Calu3 (cell line): ENCODE measurements around the gene SERPINB5. TPM values are rescaled to one million over a fixed set of nuclear protein-coding genes. Genes with fewer than 3 reads are reported as not detected.

Experiments
- Bru-seq: library from RNA; stranded (reverse); fragments of 400-500 nt; gene quantifications from one replicate; lab custom pipeline; 2021; lab: Mats Ljungman, UMichigan
- BruChase-seq, 2 experiments: library from RNA; stranded (reverse); fragments of 400-500 nt; gene quantifications; one replicate each; lab custom pipeline; 2021; lab: Mats Ljungman, UMichigan
- BruUV-seq: library from RNA; stranded (reverse); fragments of 400-500 nt; replicated peaks from 2 replicates; lab custom pipeline; 2021; lab: Mats Ljungman, UMichigan
- CTCF ChIA-PET: fragments of 300-600 bp; sonication (Branson Sonifier 250); formaldehyde crosslinking; loops from one replicate; lab custom pipeline; 2022; ENCODE audit warnings: antibody characterized with exemption; lab: Charles Lee
- DNase-seq: peaks from one replicate; pipeline ENCODE4 v3.0.0; 2022
- H3K27ac Mint-ChIP-seq: one replicate; pipeline ENCODE4 v1.8.0; 2022; ENCODE audit warnings: mixed read lengths; ENCODE audit not compliant: unreplicated experiment
- H3K27me3 Mint-ChIP-seq: one replicate; pipeline ENCODE4 v1.8.0; 2022; ENCODE audit warnings: mixed read lengths; ENCODE audit not compliant: unreplicated experiment
- H3K36me3 Mint-ChIP-seq: one replicate; pipeline ENCODE4 v1.8.0; 2022; ENCODE audit warnings: mild to moderate bottlenecking, moderate library complexity, mixed read lengths; ENCODE audit not compliant: insufficient read depth, unreplicated experiment
- H3K4me1 Mint-ChIP-seq: one replicate; pipeline ENCODE4 v1.8.0; 2022; ENCODE audit warnings: mild to moderate bottlenecking, low read depth, mixed read lengths; ENCODE audit not compliant: unreplicated experiment
- H3K4me3 Mint-ChIP-seq: one replicate; pipeline ENCODE4 v1.8.0; 2022; ENCODE audit warnings: mild to moderate bottlenecking, low read depth, moderate library complexity, mixed read lengths; ENCODE audit not compliant: unreplicated experiment
- H3K9me3 Mint-ChIP-seq: one replicate; pipeline ENCODE4 v1.8.0; 2022; ENCODE audit warnings: low read depth, mixed read lengths; ENCODE audit not compliant: unreplicated experiment
- intact Hi-C: fragments of 100-400 bp; cut with micrococcal nuclease; formaldehyde crosslinking; loops from one replicate; pipeline ENCODE4 v1.10.0; 2022; ENCODE audit not compliant: unreplicated experiment
- long read RNA-seq: library from polyadenylated mRNA; stranded (forward); transcript quantifications from one replicate; pipeline ENCODE4 v2.0.0, GENCODE V29; 2022
- total RNA-seq: library from RNA; stranded (reverse); gene quantifications from 2 replicates; pipeline ENCODE4 v1.2.3, GENCODE V29; 2022
- TF ChIP-seq, protein P1 (sequence below): fragments of 200-600 bp; IDR thresholded peaks from one replicate; pipeline ENCODE4 v1.8.0; 2022; ENCODE audit warnings: antibody characterized with exemption; ENCODE audit not compliant: unreplicated experiment

Gene SERPINB5
- total RNA-seq (34.0 and 34.1 TPM in 2 replicates), Bru-seq, nascent RNA (percentile 78 among the genes with signal in this experiment), BruChase-seq, experiment 1, labeled RNA remaining after a 6-hour chase (percentile 77 among the genes with signal in this experiment), BruChase-seq, experiment 2, labeled RNA remaining after a 2-hour chase (percentile 71 among the genes with signal in this experiment)
- long read RNA-seq, transcript SERPINB5-201 (7 exons, 2,783 nt) = major isoform, 99 of 107 reads
- long read RNA-seq, partial matches to known transcripts = 2 of 107 reads
- long read RNA-seq, other reads (novel, unspliced or antisense) = 6 of 107 reads

GRCh38 chr18:63476668-63477067 is at the start of gene SERPINB5:
Gene SERPINB5 (plus strand): TSS chr18:63476958. CDS start chr18:63484429, 7,471 bp downstream.
- no peaks in the 10 kb centered on the region for H3K9me3 Mint-ChIP-seq
- H3K27ac Mint-ChIP-seq = peak within 1 kb of the TSS; percentile 67
- BruUV-seq = no TSS peak
- DNase-seq = peak; percentile 96
- CTCF ChIA-PET = interaction anchor here (1.5 kb wide), 1 partner anchor 37 kb away, joined by 6 read pairs; no protein-coding TSS in a partner anchor
- peak within 1 kb of the TSS; percentile 84 for H3K4me3 Mint-ChIP-seq
- no peaks in the 10 kb centered on the region for H3K27me3 Mint-ChIP-seq
- TF ChIP-seq, protein P1, sequence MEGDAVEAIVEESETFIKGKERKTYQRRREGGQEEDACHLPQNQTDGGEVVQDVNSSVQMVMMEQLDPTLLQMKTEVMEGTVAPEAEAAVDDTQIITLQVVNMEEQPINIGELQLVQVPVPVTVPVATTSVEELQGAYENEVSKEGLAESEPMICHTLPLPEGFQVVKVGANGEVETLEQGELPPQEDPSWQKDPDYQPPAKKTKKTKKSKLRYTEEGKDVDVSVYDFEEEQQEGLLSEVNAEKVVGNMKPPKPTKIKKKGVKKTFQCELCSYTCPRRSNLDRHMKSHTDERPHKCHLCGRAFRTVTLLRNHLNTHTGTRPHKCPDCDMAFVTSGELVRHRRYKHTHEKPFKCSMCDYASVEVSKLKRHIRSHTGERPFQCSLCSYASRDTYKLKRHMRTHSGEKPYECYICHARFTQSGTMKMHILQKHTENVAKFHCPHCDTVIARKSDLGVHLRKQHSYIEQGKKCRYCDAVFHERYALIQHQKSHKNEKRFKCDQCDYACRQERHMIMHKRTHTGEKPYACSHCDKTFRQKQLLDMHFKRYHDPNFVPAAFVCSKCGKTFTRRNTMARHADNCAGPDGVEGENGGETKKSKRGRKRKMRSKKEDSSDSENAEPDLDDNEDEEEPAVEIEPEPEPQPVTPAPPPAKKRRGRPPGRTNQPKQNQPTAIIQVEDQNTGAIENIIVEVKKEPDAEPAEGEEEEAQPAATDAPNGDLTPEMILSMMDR = no peak
- intact Hi-C loops = no loop called here
- peaks cover 18% of the 10 kb centered on the region for H3K36me3 Mint-ChIP-seq
- H3K4me1 Mint-ChIP-seq = peaks cover 40% of the 10 kb centered on the region

GRCh38 chr18:63427558-63427957 is 49.2 kb upstream of the SERPINB5 start:
- Mint-ChIP-seq H3K27me3 (no peaks in the 10 kb centered on the region), H3K27ac (peak overlapping the region; percentile 83), H3K9me3 (no peaks in the 10 kb centered on the region), H3K4me1 (peaks cover 24% of the 10 kb centered on the region), H3K36me3 (peaks cover 15% of the 10 kb centered on the region), H3K4me3 (no peak overlapping the region)
- CTCF ChIA-PET = interaction anchor here (0.8 to 1.3 kb wide), 3 partner anchors 10 to 17 kb away, joined by 3 to 22 read pairs (median 3); no protein-coding TSS in a partner anchor
- no TSS peak for BruUV-seq
- intact Hi-C loops = no loop called here
- TF ChIP-seq, protein P1 = no peak
- peak; percentile 73 for DNase-seq

- no TSS peak for BruUV-seq
- Mint-ChIP-seq H3K4me1 (peaks cover 9% of the 10 kb centered on the region), H3K4me3 (no peak overlapping the region), H3K9me3 (no peaks in the 10 kb centered on the region), H3K27ac (no peak overlapping the region), H3K27me3 (no peaks in the 10 kb centered on the region), H3K36me3 (no peaks in the 10 kb centered on the region)
- TF ChIP-seq, protein P1 = no peak
- DNase-seq = no peak
- CTCF ChIA-PET = interaction anchor here (0.6 to 0.7 kb wide), 2 partner anchors 16 to 42 kb away, joined by 4 read pairs; no protein-coding TSS in a partner anchor
- intact Hi-C loops = no loop called here
Observed at GRCh38 chr18:63430526-63430925, 46.2 kb upstream of the SERPINB5 start.

GRCh38 chr18:63431180-63431579 is 45.6 kb upstream of the SERPINB5 start:
- peaks cover 9% of the 10 kb centered on the region for H3K4me1 Mint-ChIP-seq
- BruUV-seq = no TSS peak
- no peaks in the 10 kb centered on the region for H3K36me3 Mint-ChIP-seq
- no peaks in the 10 kb centered on the region for H3K27me3 Mint-ChIP-seq
- TF ChIP-seq, protein P1 = no peak
- intact Hi-C loops = no loop called here
- no peak for DNase-seq
- H3K4me3 Mint-ChIP-seq = no peak overlapping the region
- no peak overlapping the region for H3K27ac Mint-ChIP-seq
- CTCF ChIA-PET = interaction anchor here (0.6 kb wide), 1 partner anchor 42 kb away, joined by 4 read pairs; no protein-coding TSS in a partner anchor
- no peaks in the 10 kb centered on the region for H3K9me3 Mint-ChIP-seq
